Caki2 (cell line): ENCODE measurements around the gene MYF6. TPM values are rescaled to one million over a fixed set of nuclear protein-coding genes. Genes with fewer than 3 reads are reported as not detected.
"Not testable (repeated sequence)": the region's sequence is repeated elsewhere in the genome, so short reads cannot be mapped to it uniquely, and the experiment has no call there.

ENCODE experiments used
- DNase-seq: peaks from one replicate; pipeline ENCODE4 v3.0.0-alpha.2; 2015; ENCODE audit warnings: low read depth
- in situ Hi-C: cut with HindIII; loops from 2 replicates; pipeline ENCODE4 v1.10.0; 2016; ENCODE audit warnings: low sequenced_read_pairs, low pct_unique_long_range_greater_than_20kb, mixed read lengths
- total RNA-seq: library from RNA; depleted of rRNA; stranded (reverse); fragments of >200 nt; shearing (Covaris generic); gene quantifications from 2 replicates; pipeline ENCODE4 v1.2.3, GENCODE V29; 2014; ENCODE audit warnings: low replicate concordance; rRNA removed

The MYF6 gene
- not detected in 2 replicates for total RNA-seq

GRCh38 chr12:80707126-80707829 is at the start of gene MYF6:
Gene MYF6 (plus strand): TSS chr12:80707634. CDS start chr12:80707720, 86 bp downstream.
- in situ Hi-C loops = no loop called here
- DNase-seq = no peak

- no peak for DNase-seq
- in situ Hi-C loops = no loop called here
Observed at GRCh38 chr12:80659512-80660063, 47.8 kb upstream of the MYF6 start.

- in situ Hi-C loops = no loop called here
- DNase-seq = no peak
Observed at GRCh38 chr12:80662586-80662985, 44.8 kb upstream of the MYF6 start.

GRCh38 chr12:80670214-80670613 is 37.2 kb upstream of the MYF6 start:
- in situ Hi-C loops = no loop called here

GRCh38 chr12:80676042-80676636 is 31.3 kb upstream of the MYF6 start:
- in situ Hi-C loops, DNase-seq: not testable (repeated sequence)

More at GRCh38 chr12:80670214-80670613, 37.2 kb upstream of the MYF6 start:
- DNase-seq = no peak

- in situ Hi-C loops = no loop called here
- no peak for DNase-seq
Observed at GRCh38 chr12:80676856-80677255, 30.6 kb upstream of the MYF6 start.

GRCh38 chr12:80677994-80678393 is 29.4 kb upstream of the MYF6 start:
- no peak for DNase-seq
- in situ Hi-C loops = no loop called here

GRCh38 chr12:80679346-80680131 is 27.9 kb upstream of the MYF6 start:
- in situ Hi-C loops = no loop called here
- no peak for DNase-seq

- no peak for DNase-seq
- in situ Hi-C loops = no loop called here
Observed at GRCh38 chr12:80681287-80681686, 26.1 kb upstream of the MYF6 start.

GRCh38 chr12:80681786-80682185 is 25.6 kb upstream of the MYF6 start:
- in situ Hi-C loops = no loop called here
- no peak for DNase-seq

GRCh38 chr12:80684077-80684495 is 23.3 kb upstream of the MYF6 start:
- in situ Hi-C loops = no loop called here
- no peak for DNase-seq

- DNase-seq = no peak
- in situ Hi-C loops = no loop called here
Observed at GRCh38 chr12:80690090-80690489, 17.3 kb upstream of the MYF6 start.

GRCh38 chr12:80690513-80690912 is 16.9 kb upstream of the MYF6 start:
- in situ Hi-C loops = no loop called here
- no peak for DNase-seq

- DNase-seq = no peak
- in situ Hi-C loops = no loop called here
Observed at GRCh38 chr12:80692114-80692513, 15.3 kb upstream of the MYF6 start.

- in situ Hi-C loops = no loop called here
- no peak for DNase-seq
Observed at GRCh38 chr12:80697270-80697887, 10.1 kb upstream of the MYF6 start.

GRCh38 chr12:80698256-80698655 is 9.2 kb upstream of the MYF6 start:
- DNase-seq = no peak
- in situ Hi-C loops = no loop called here

GRCh38 chr12:80698847-80699542 is 8.4 kb upstream of the MYF6 start:
- DNase-seq = no peak
- in situ Hi-C loops = no loop called here

- in situ Hi-C loops = no loop called here
- no peak for DNase-seq
Observed at GRCh38 chr12:80700327-80700726, 7.1 kb upstream of the MYF6 start.
